GM18526 (cell line): ENCODE data around the gene GNS.

Experiments
- POLR2A ChIP-seq: IDR thresholded peaks from 3 replicates; pipeline ENCODE4 v1.6.1; 2011; ENCODE audit not compliant: insufficient read length; ENCODE audit errors: extremely low read depth

Gene GNS

GRCh38 chr12:64782191-64782876, 23.1 kb upstream of the GNS start:
- no peak for TF ChIP-seq POLR2A

- TF ChIP-seq POLR2A = no peak
Observed at GRCh38 chr12:64781280-64782190, 22.3 kb upstream of the GNS start.

- no peak for TF ChIP-seq POLR2A
Observed at GRCh38 chr12:64780531-64781279, 21.5 kb upstream of the GNS start.

GRCh38 chr12:64780132-64780530, 20.9 kb upstream of the GNS start:
- TF ChIP-seq POLR2A = no peak

GRCh38 chr12:64779354-64779974, 20.3 kb upstream of the GNS start:
- no peak for TF ChIP-seq POLR2A

GRCh38 chr12:64773386-64773785, 14.2 kb upstream of the GNS start:
- no peak for TF ChIP-seq POLR2A

GRCh38 chr12:64767495-64767894, 8.3 kb upstream of the GNS start:
- no peak for TF ChIP-seq POLR2A

GRCh38 chr12:64760808-64761573, 1.8 kb upstream of the GNS start:
- TF ChIP-seq POLR2A = no peak

- TF ChIP-seq POLR2A = no peak
Observed at GRCh38 chr12:64757771-64758170, 1.4 kb downstream of the GNS start.

- no peak for TF ChIP-seq POLR2A
Observed at GRCh38 chr12:64756376-64756775, 2.8 kb downstream of the GNS start.

GRCh38 chr12:64753427-64753826, 5.8 kb downstream of the GNS start:
- TF ChIP-seq POLR2A = no peak

GRCh38 chr12:64752833-64753238, 6.4 kb downstream of the GNS start:
- TF ChIP-seq POLR2A = no peak

GRCh38 chr12:64752032-64752431, 7.2 kb downstream of the GNS start:
- no peak for TF ChIP-seq POLR2A

GRCh38 chr12:64749461-64750200, 9.6 kb downstream of the GNS start:
- no peak for TF ChIP-seq POLR2A
